ENCODE data around the gene AIF1.
"Not testable (repeated sequence)": the region's sequence is repeated elsewhere in the genome, so short reads cannot be mapped to it uniquely, and the experiment has no call there.

AIF1 gene

GRCh38 chr6:31580807-31581433 lies 34.1 kb upstream of the AIF1 start:
- peak; percentile 81 for DNase-seq (ENCODE audit: low read depth)

GRCh38 chr6:31581434-31582229 lies 33.4 kb upstream of the AIF1 start:
- no peak for DNase-seq (ENCODE audit: low read depth)

GRCh38 chr6:31582230-31582643 lies 32.8 kb upstream of the AIF1 start, which contains the start of gene LTB:
Gene LTB, minus strand, starts transcription at chr6:31582424. Its CDS starts 7 bp downstream, at chr6:31582417.
- peak; percentile 67 for DNase-seq (ENCODE audit: low read depth)

- DNase-seq (ENCODE audit: low read depth), result no peak
Observed at GRCh38 chr6:31585491-31585890, 29.5 kb upstream of the AIF1 start.

GRCh38 chr6:31586008-31586407 lies 29.0 kb upstream of the AIF1 start, which contains the start of gene LST1:
Gene LST1, plus strand, starts transcription at chr6:31586277. Its CDS starts 1,023 bp downstream, at chr6:31587300.
- no peak for DNase-seq (ENCODE audit: low read depth)

GRCh38 chr6:31586599-31587281 lies 28.3 kb upstream of the AIF1 start:
- DNase-seq (ENCODE audit: low read depth), result no peak

GRCh38 chr6:31587791-31588777 lies 26.9 kb upstream of the AIF1 start:
- no peak for DNase-seq (ENCODE audit: low read depth)

GRCh38 chr6:31588871-31589650 lies 26.0 kb upstream of the AIF1 start:
- no peak for DNase-seq (ENCODE audit: low read depth)

GRCh38 chr6:31590691-31591090 lies 24.3 kb upstream of the AIF1 start:
- DNase-seq (ENCODE audit: low read depth), result not testable (repeated sequence)

- no peak for DNase-seq (ENCODE audit: low read depth)
Observed at GRCh38 chr6:31592396-31592771, 22.6 kb upstream of the AIF1 start.

GRCh38 chr6:31597006-31597405 lies 18.0 kb upstream of the AIF1 start:
- DNase-seq (ENCODE audit: low read depth), result no peak

- DNase-seq (ENCODE audit: low read depth), result no peak
Observed at GRCh38 chr6:31607317-31607716, 7.7 kb upstream of the AIF1 start.

- no peak for DNase-seq (ENCODE audit: low read depth)
Observed at GRCh38 chr6:31609519-31610406, 5.3 kb upstream of the AIF1 start.

- no peak for DNase-seq (ENCODE audit: low read depth)
Observed at GRCh38 chr6:31610968-31611367, 4.1 kb upstream of the AIF1 start.

- DNase-seq (ENCODE audit: low read depth), result no peak
Observed at GRCh38 chr6:31614075-31614619, 887 bp upstream of the AIF1 start.

GRCh38 chr6:31615748-31616147 lies 714 bp downstream of the AIF1 start:
- DNase-seq (ENCODE audit: low read depth), result no peak

- DNase-seq (ENCODE audit: low read depth), result no peak
Observed at GRCh38 chr6:31617010-31617409, 2.0 kb downstream of the AIF1 start.

GRCh38 chr6:31619805-31620585 lies 5.0 kb downstream of the AIF1 start:
- DNase-seq (ENCODE audit: low read depth), result peak; percentile 95

Measured in T follicular helper cell (primary cell).